NCI-H1105 (cell line): ENCODE results near the gene GDPD1.

Source experiments
- DNase-seq: peaks from one replicate; lab custom pipeline; 2025; lab: John Stamatoyannopoulos, UW

GDPD1 gene

GRCh38 chr17:59315866-59316265 lies 95.6 kb downstream of the GDPD1 start:
- no peak for DNase-seq
